GM21423 (cell line): ENCODE results near the gene ADAM30.

ENCODE experiments used
- ATAC-seq: cut with Tn5 transposase; IDR thresholded peaks from one replicate; pipeline ENCODE4 v1.9.1; 2021; ENCODE audit warnings: mild to moderate bottlenecking, moderate library complexity; ENCODE audit not compliant: unreplicated experiment

Gene ADAM30

DNA sequence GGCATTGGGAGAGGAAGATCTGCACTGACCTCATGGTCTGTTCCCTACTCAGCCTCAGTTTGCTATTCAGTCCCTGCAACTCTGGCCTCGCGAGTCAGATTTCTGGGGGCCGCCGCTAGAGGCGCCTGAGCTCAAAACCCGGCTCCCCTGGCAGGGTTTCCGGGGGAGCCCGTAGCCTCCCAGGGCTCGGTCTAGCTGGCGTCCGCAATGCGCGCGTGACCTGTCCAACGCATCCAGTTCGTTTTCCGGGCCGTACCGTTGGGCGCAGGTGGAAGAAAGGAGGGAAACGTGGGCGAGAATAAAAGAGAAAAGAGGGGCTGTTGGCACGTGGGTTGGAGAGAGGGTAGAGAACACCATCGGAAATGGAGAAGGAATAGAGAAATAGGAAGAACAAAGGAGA lies at the start of gene ADAM30:
TSS of gene ADAM30 (minus strand) at position 213 of the 400 bp plus-strand sequence. CDS start at position 34, 179 bp downstream.
- ATAC-seq: no peak

DNA sequence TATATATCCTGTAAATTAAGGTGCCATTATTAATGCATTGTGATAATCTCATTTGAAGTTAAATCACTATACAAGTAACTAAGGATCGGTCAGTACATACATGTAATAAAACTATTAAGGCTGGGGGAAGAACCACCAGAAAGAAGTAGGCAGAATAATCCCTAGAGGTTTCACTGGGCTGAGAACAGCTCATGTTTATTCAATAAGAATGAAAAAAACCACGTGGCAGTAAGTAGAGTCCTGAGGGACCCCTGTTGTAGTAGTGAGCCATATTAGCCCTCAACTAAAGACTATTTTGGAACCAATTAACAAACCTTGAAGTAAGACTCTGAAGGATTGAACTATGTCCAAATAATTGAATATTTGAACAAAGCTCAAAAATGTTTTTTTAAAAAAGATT lies 46.9 kb upstream of the ADAM30 start:
- no peak for ATAC-seq

DNA sequence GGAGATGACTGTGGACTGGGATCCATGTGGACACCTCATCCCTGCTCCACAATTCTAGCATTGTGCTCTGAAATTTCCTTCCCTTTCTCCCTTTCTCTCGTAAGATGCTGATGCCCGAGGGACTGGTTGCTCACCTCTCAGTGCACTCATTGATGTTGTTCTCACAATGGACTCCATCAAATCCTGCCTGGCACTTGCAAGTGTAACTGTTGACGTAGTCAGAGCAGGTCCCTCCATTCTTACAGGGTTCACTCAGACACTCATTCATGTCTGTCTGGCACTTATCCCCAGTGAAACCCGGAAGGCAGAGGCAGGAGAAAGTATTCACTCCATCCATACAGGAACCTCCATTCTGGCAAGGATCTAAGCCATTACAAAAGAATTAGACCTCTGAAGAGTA lies 45.1 kb upstream of the ADAM30 start:
- no peak for ATAC-seq

DNA sequence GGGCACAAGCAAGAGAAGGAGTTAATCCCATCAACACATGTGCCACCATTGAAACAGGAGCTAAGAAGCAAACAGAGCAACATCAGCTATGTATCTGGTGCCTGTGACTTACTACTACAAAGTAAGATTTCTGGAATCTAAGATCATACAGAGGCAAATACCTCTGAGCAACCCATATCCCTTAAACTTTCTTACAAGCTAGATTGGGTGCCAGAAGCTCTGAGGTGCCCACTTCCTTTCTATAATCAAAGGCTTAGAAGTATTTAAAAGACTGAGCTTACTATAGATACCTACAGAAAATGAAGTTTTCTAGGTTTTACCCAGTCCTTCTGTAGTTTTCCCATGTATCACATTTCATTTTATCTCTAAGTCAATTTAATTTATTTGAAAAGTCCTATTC lies 44.4 kb upstream of the ADAM30 start:
- no peak for ATAC-seq

DNA sequence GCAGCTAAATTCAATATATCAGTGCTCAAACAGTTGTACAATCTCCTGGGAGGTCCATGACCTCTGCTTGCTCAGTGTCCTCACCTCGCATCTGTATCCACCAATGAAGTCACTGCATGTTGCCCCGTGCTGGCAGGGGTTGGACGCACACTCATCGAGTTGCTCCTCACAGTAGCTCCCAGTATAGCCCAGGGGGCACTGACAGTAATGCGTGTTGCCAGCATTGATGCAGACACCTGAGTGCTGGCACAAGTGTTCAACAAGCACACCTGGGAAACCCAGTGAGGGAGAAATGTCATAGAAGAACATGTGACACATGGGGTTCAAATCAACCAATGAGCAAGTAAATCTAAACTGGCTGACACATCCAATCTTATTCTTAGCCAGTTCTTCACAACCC lies 40.9 kb upstream of the ADAM30 start:
- ATAC-seq: no peak

DNA sequence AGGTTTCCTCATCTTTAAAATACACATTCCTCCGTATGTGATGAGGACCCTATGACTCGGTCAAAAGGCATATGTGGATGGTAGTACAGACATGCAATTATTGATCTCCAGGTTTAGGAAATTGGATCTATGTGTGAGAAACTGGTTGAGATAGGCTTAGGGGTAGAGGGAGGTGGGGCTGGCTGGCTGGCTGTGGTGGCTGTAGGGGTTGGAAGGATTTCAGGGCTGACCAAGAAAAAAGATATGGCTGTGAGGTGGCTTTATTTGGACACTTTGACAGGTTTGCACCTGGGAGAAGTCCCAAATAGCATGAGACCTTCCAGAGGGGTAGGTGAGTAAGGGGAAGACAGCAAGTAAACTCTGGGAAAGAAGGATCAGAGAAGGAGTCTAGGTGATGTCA lies 39.6 kb upstream of the ADAM30 start:
- no peak for ATAC-seq

DNA sequence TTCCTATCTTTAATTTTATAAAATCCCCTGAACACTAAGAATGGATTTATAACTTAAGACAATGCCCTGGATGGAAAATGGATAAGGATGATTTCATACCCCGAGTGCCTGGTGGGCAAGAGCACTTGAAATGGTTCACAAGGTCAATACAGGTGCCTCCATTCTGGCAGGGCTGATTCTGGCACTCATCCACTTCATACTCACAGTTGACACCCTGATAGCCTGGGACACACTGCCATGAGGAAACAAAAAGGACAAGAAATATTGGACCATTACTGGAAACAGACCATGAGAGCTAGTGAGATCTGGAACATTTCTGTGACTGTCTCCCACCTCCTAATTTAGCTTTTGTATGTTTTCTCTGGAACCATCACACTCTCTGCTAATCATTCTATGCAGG lies 39.1 kb upstream of the ADAM30 start:
- ATAC-seq: no peak

DNA sequence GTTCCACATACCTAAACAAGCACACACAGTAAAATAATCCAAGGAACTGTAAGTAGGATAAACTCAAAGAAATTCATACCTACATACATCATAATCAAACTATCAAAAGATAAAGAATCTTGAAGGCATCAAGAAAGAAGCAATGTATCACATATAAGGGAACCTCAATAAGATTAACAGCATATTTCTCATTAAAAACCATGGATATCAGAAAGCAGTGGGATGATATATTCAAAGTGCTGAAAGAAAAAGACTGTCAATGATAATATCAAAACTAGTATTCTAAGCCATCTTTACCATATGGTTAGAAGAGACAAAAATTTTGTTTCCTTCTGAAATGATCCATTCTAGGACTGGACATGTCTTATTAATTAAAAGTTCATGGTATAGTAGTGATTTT lies 37.1 kb upstream of the ADAM30 start:
- ATAC-seq: no peak

DNA sequence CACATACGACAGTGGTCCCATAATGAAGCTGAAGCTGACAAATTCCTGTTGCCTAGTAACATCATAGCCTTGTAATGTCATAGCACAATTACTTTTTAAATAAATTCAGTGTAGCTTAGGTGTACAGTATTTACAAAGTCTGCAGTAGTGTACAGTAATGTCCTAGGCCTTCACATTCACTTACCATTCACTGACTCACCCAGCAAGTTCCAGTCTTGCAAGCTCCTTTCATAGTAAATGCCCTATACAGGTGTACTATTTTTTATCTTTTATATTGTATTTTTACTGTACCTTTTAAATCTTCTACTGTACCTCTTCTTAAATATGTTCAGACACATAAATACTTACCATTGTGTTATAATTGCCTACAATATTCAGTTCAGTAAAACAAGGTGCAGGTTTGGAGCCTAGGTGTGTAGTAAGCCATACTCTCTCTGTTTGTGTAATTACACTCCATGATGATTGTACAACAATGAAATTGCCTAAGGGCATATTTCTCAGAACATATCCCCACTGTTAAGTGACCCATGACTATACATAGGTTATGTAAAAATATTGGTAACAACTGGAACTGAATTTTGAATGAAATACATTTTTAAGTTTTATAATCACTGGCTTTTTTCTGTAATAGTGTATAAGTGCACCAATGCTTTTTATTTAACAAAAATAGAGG lies 33.5 kb upstream of the ADAM30 start:
- ATAC-seq: no peak

DNA sequence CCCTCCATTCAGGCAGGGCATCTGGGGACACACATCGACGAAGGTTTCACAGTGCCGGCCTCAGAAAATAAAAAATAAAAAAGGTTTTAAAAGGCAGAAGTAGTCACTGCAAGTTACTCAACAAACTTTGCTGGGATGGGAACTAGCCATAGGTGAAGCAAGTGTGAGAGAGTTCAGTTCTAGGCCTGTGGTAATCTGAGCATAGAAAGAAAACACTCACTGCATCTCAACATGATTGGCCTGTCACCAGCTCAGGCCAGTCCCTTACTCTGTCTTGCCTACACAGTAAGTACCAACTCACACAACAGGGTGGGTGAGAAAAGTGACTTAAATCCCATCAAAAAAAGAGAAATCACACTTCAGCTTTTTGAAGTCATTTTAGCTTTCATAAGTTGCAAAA lies 30.2 kb upstream of the ADAM30 start:
- no peak for ATAC-seq

DNA sequence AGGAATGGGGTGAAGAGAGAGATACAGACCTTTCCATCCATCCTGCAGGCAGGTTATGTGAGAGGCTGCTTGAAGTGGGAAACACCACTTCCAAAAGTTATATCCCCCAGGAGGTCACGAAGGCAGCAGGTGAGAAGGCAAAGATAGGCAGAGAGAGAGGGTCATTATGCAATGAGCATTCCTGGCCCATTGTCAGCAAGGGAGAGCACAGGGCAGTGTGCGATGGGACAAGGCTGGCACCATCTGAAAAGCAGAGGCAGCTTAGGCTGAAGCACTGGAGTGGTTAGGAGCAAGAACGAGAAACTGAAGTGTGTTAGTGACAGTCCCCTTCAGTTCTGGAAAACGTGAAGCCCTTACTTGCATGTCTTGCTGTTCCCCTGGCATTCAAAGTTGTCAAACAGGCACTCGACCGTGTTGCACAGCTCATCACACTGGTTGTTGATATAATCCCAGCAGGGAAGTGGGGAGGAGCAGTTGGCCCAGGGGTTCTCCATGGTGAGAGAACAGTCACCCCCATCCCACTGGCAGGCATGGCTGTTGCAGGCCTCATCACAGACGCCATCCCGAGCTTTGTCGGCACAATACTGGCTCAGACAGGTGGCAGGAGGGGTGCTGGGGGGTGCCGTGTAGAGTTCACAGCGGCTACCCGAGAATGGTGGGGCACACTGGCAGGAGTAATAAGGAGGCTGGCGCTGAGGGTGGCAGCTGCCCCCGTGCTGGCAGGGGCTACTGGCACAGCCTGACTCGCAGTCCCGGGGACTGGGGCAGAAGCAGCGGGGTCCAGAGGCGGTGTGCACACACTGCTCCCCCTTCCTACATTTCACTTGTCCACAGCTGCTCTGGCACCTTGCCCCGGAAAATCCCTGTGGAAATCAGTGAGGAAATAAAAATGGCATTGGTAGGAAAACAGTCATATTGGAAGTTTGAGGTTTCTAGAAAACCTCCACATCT lies 28.9 kb upstream of the ADAM30 start:
- no peak for ATAC-seq

DNA sequence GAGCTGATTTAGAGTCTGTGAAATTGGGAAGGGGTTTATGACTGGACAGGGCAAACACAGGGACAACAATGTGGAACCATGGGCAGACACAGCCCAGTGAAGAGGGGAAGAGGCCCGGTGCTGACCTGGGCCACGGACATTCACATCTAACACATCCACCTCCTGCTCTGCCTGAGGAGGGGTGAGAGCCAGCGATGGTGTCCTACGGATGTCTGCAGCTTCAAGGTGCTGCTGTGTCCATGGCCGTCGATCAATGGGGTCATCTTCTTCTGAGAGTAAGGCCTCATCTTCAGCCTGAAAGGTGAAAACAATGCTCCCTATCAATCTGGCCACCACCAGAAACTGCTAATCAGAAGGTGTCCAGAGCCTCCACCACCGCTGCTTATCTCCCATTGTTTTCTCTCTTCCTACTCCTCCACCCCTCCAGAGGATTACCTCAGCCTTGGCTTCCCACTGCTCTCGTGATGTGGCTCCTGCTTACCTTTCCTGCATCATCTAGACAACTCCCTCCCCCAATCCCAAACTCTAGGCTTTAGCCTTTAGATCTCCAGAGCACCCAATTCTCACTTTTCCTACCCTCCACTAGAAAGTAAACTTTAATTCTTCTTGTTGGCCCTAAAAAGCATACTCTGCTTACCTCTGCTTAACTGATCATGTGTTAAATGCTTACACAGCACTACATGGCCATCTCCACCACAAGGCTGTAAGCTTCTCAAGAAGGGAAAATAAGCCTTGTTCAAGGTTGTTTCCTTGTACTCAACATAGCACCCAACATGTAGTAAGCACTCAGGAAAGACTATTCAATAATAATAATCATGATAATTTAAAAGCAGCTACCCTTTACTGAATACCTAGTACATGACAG lies 24.0 kb upstream of the ADAM30 start:
- ATAC-seq: no peak

DNA sequence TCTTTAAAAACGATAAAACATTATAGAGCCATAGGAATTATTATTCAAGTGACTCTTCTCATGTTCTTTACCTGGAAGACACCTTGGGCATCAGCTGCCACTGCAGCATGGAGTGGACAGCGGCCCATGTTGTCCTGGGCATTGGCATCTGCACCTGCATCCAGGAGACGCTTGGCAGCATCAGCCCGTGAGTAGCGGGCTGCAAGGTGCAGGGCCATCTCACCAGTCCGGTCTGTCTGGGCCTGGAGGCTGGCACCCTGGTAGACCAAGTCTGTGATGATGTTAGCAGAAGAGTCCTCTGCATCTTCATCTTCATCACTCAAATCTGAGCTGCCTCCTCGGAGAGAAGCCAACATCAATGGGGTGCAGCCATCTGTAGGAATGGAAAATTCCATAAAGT lies 22.9 kb upstream of the ADAM30 start:
- ATAC-seq: no peak

DNA sequence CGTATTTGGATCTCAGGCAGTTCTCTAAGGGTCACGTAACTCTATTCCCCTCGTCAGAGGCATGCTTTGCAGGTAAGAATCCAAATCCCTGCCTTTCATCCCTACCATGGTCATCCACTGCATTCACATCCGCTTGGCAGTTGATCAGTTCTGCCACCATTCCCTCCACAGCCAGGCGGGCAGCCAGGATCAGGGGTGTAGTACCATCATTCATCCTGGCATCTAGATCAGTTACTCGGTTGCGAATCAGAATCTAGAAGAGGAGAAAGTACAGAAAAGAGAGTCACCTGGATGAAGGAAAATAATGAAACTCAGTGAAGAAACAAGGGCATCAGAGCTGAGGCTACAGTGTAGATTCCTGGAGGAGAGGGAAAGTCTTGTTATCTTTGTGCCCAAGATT lies 22.0 kb upstream of the ADAM30 start:
- ATAC-seq: no peak

DNA sequence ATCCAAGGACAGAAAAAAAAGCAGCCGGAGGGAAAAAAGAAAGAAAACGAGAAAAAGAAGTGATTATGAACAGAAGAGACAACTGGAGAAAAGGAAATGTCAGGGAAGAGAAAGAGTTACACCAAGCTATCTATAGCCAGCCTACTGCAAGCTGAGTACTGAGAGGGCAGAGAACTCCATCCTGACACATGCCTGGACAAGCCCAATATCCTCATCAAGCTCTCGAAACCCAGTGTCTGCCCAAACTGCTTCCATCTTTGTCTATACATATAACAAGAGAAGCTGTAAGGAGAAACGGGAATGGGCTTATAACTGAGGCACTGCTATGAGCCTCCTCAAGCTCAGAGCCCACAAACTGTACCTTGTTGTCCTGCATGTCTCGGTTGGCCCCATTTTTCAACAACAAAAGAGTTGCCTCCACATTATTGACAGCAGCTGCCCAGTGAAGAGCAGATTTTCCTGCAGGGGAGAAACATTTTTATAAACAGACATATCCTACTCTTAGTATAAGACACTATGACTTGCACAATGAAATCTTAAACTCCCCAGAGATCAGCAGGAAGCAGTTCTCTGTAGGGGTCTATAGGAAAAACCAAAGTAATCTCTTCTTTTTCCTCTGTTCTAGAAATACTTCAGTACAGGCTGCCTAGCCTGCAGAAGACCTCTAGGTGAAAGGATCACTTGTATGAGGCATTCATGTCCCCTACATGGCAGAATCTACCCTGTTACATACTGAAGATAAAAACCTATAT lies 21.2 kb upstream of the ADAM30 start:
- ATAC-seq: no peak

DNA sequence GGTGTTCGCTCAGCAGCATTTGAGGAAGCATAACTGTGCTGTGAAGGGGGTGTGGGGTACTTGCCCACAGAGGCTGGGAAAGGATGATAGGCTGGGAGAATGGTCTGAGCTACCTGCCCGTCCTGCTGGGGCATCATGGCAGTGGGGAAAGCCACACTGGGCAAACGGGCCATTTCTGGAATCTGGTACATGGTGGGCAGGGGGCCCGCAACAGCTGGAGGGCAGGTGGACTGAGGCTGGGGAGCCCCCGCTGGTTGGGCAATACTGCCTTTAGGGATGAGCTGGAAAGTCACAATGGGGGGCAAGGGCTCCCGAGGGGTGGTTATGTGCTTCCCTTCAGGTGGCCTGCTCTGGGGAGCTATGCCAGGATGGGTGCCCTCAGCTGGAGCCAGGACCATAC lies 19.2 kb upstream of the ADAM30 start:
- ATAC-seq: no peak

DNA sequence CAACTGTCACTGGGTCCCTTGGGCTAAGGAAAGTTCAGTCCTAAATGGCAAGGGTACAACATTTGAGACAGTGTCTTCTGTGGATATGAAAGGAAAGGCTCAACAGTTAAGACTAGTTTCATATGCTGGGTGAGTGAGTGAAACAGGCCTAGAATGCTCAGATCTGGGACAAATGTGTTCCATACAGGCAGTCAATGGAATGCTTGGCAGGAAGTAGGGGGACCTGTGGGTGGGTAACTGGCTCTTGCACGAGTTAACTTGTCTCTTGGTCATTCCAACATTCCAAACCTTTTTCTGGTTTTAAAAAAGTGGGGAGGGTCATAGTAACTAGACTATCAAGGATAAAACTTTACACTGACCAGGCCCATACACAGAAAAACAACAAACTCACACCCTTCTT lies 17.8 kb upstream of the ADAM30 start:
- no peak for ATAC-seq

DNA sequence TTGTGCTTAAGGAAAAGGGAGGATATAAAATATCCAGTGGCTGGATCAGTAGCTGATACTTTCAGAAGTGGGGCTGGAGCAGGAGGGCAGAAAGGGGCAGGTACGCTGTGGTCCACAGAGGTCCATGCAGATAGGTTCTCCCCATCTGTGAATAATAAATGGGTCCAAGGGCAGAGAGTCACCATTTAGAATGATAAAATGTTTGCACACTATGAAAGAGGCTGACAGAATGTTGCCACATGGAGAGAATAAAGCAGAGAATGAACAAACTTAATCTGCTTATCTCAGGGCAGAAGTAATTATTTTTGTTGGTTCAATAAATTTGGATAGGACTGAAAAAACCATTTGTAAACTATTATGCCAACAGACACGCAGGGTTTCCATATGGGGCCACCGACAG lies 16.6 kb upstream of the ADAM30 start:
- no peak for ATAC-seq

DNA sequence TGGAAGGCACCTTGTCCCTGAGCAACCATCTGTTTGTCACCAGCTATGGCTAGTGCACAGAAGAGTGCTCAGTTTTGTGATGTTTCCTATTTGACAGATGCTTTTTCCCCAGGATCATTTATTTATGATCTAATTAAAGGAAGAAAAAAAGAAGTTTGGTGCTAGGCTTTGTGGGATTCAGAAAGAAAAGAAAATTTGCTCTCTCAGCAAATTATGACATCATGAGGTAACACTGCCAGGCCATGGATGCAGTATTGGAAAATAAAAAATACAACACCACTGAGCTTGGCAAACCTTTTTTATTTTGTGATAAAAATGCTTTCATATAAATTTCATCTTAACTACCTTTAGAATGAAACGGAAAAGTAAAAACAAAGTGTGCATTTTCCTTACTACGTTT lies 15.5 kb upstream of the ADAM30 start:
- no peak for ATAC-seq

DNA sequence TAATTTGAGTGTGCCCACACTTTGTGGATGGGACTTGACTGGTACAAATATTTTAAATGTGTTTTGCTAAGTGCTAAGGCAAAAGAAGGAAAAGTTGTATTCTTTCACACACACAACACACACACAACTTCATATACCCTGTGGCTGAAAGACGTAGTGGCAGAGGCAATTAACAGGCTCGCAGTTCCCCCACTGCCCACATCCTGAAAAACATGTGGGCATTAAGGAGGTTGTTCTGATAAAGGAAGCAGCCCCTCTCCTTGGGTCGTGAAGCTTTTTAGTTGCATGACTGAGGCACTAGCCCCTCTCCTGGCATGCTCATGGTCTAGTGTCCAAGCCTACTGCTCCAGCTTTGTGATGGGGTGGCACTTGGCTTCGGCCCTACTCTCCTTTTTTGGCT lies 14.3 kb upstream of the ADAM30 start:
- ATAC-seq: no peak
